Measurements from ENCODE around the gene JUN.

- TF ChIP-seq CTCF (conservative IDR thresholded peaks at IDR 0.05): no peak
- no peak for TF ChIP-seq EZH2 (IDR thresholded peaks at IDR 0.05; ENCODE audit: low read depth)
Observed at GRCh38 chr1:58738876-58739275, 45.0 kb downstream of the JUN start.

All from PC-9 (cell line).